Lung (tissue), 12 donors: ENCODE measurements around the gene MYO16. TPM values are rescaled to one million over a fixed set of nuclear protein-coding genes. Genes with fewer than 3 reads are reported as not detected.

Experiments used
- ATAC-seq: fragments of 200-7000 bp; cut with Tn5 transposase; one replicate; pipeline ENCODE4 v1.9.1; 2020; ENCODE audit warnings: moderate number of reproducible peaks; ENCODE audit not compliant: insufficient read depth, low FRiP score
- DNase-seq, 3 donors: peaks; one replicate each; pipeline ENCODE4 v3.0.0-alpha.2; 2013 to 2017
- H3K27ac ChIP-seq, 2 donors: one replicate each; pipeline ENCODE4 v1.5.1; 2013; ENCODE audit warnings: mild to moderate bottlenecking in 2 of 2, moderate library complexity in 2 of 2, control low read depth in 1 of 2, inconsistent platforms in 1 of 2, low read depth in 1 of 2, low read length in 1 of 2
- H3K27me3 ChIP-seq, 3 donors: one replicate each; pipeline ENCODE4 v1.5.1; 2013; ENCODE audit warnings: low read length in 2 of 3; ENCODE audit not compliant: control insufficient read depth in 3 of 3, insufficient read depth in 3 of 3
- H3K36me3 ChIP-seq, 4 donors: one replicate each; pipeline ENCODE4 v1.5.1; 2013; ENCODE audit warnings: low read length in 4 of 4, mild to moderate bottlenecking in 1 of 4, moderate library complexity in 1 of 4; ENCODE audit not compliant: control insufficient read depth in 4 of 4, insufficient read depth in 4 of 4
- H3K4me1 ChIP-seq, 5 donors: one replicate each; pipeline ENCODE4 v1.5.1; 2013; ENCODE audit warnings: low read length in 5 of 5, mild to moderate bottlenecking in 2 of 5, moderate library complexity in 1 of 5; ENCODE audit not compliant: control insufficient read depth in 5 of 5, insufficient read depth in 5 of 5
- H3K4me3 ChIP-seq: one replicate; pipeline ENCODE4 v1.5.1; 2013; ENCODE audit warnings: mild to moderate bottlenecking, control low read depth, moderate library complexity
- H3K9ac ChIP-seq, 2 donors: one replicate each; pipeline ENCODE4 v1.5.1; 2013; ENCODE audit warnings: low read length in 2 of 2, control low read depth in 1 of 2; ENCODE audit not compliant: insufficient read depth in 1 of 2
- H3K9me3 ChIP-seq, 4 donors: one replicate each; pipeline ENCODE4 v1.5.1; 2013; ENCODE audit warnings: low read length in 3 of 4, mild to moderate bottlenecking in 1 of 4, moderate library complexity in 1 of 4; ENCODE audit not compliant: control insufficient read depth in 4 of 4, insufficient read depth in 3 of 4
- WGBS, 2 donors: extraction: QIAGEN DNeasy Blood & Tissue Kit; methylation state at CpG; one replicate each; pipeline ENCODE4 v1.1.7; 2013; 5-methylcytosine and 5-hydroxymethylcytosine counted together
- polyA plus RNA-seq, 2 donors: library from polyadenylated mRNA; stranded (reverse); fragments of 200-250 nt; gene quantifications; one replicate each; pipeline ENCODE4 v1.2.1, GENCODE V29; 2013
- total RNA-seq, 2 donors: library from RNA; depleted of rRNA in 1 of 2; stranded (reverse); fragments of >200 nt in 1 of 2; gene quantifications; one replicate each; pipeline ENCODE4 v1.2.1, GENCODE V29; 2014 to 2021
- TF ChIP-seq, protein P1 (sequence below): IDR thresholded peaks from 2 replicates; pipeline ENCODE4 v1.5.1; 2012; ENCODE audit warnings: mild to moderate bottlenecking; ENCODE audit errors: control extremely low read depth, extremely low read depth
- donor health status: control.
- donor health status: control.
- donor health status: Bipolar disorder and iron deficiency.
- donor health status: healthy.
- donor health status: DM: yes; HTN: yes; CAD: no.

The MYO16 gene
- total and polyA plus RNA-seq, 4 donors, result 0.12 to 13.8 (median 0.88) TPM

DNA sequence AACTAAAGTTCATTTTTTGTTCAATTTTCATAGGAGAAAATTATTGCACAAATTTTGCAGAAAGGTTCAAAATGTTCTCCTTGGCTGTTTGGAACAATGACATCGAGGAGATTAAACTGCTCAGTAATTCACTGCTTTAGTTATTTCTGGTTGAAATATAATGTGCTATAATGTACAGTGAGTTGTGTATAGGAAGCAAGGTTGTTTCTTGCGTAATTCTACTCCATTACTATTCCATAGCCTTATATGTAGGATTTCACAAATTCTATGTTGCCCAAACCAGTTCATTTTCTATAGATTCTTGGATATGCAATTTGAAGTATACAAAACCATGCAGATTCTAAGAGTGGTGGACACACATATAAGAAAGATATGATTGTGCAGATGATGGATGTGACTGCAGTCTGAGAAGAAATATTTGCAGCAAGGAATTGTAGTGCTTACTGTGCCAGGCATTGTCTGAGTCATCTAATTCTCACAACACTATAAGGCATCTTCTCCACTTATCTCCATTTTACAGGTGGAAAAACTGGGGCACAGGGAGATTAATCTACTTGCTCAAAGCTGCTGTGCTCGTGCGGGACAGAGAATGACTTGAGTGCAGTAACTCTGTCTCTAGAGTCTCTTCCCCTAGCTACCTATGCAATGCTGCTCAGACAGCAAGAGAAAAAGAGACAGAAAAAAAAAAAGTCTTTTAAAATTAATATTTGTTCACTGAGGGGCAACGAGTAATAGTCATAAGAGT lies 515.5 kb downstream of the MYO16 start:
- Histone ChIP-seq H3K9me3 (peaks cover 0 to 6% (median 0%) of the 10 kb centered on the region in 4 donors), H3K4me1 (no peaks in the 10 kb centered on the region), H3K27ac (no peak overlapping the region), H3K27me3 (peaks cover 0 to 26% (median 14%) of the 10 kb centered on the region in 3 donors), H3K9ac (no peak overlapping the region), H3K36me3 (no peaks in the 10 kb centered on the region), H3K4me3 (no peak overlapping the region)
- DNase-seq (no peak), ATAC-seq (no peak)
- TF ChIP-seq, protein P1, sequence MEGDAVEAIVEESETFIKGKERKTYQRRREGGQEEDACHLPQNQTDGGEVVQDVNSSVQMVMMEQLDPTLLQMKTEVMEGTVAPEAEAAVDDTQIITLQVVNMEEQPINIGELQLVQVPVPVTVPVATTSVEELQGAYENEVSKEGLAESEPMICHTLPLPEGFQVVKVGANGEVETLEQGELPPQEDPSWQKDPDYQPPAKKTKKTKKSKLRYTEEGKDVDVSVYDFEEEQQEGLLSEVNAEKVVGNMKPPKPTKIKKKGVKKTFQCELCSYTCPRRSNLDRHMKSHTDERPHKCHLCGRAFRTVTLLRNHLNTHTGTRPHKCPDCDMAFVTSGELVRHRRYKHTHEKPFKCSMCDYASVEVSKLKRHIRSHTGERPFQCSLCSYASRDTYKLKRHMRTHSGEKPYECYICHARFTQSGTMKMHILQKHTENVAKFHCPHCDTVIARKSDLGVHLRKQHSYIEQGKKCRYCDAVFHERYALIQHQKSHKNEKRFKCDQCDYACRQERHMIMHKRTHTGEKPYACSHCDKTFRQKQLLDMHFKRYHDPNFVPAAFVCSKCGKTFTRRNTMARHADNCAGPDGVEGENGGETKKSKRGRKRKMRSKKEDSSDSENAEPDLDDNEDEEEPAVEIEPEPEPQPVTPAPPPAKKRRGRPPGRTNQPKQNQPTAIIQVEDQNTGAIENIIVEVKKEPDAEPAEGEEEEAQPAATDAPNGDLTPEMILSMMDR, result no peak
- WGBS, 2 donors, result 63 to 72% methylated on average over 5 of the region's 5 CpGs

DNA sequence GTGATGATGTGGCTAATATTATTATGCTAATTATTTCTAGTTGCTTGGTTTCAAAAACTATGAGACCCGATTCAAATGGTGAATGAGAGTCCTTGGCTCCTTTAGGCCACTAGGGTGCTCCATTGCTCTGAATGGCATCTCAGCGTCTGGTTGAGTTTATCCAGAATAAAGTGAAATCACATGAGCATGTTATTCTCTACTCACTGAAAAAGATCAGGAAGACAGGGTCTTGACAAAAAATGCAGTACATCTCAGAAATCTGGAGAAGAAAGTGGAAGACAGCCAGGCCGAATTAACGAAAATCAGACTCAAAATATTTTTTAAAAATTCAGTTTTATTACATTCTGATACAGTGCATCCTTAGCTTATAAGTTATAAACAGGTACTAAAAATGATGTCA lies 516.2 kb downstream of the MYO16 start:
- H3K27ac ChIP-seq, result no peak overlapping the region
- no peak overlapping the region for H3K4me3 ChIP-seq
- TF ChIP-seq, protein P1, result peak; percentile 48
- DNase-seq, result peak; percentile 46 to 78 (median 76)
- peaks cover 0 to 26% (median 13%) of the 10 kb centered on the region in 3 donors for H3K27me3 ChIP-seq
- 9 to 15% methylated on average over 4 of the region's 4 CpGs for WGBS, 2 donors
- ATAC-seq, result peak; percentile 85
- no peaks in the 10 kb centered on the region for H3K4me1 ChIP-seq
- H3K9ac ChIP-seq, result no peak overlapping the region
- no peaks in the 10 kb centered on the region for H3K36me3 ChIP-seq
- peaks cover 0 to 3% (median 0%) of the 10 kb centered on the region in 4 donors for H3K9me3 ChIP-seq

GRCh38 chr13:109146393-109146792 lies 517.0 kb downstream of the MYO16 start:
- peaks cover 0 to 3% (median 0%) of the 10 kb centered on the region in 4 donors for H3K9me3 ChIP-seq
- no peaks in the 10 kb centered on the region for H3K36me3 ChIP-seq
- no peaks in the 10 kb centered on the region for H3K4me1 ChIP-seq
- 94 to 95% methylated on average over 4 of the region's 4 CpGs for WGBS, 2 donors
- no peak for DNase-seq
- ATAC-seq, result no peak
- H3K4me3 ChIP-seq, result no peak overlapping the region
- no peak overlapping the region for H3K27ac ChIP-seq
- peaks cover 0 to 22% (median 12%) of the 10 kb centered on the region in 3 donors for H3K27me3 ChIP-seq
- no peak overlapping the region for H3K9ac ChIP-seq
- TF ChIP-seq, protein P1, result no peak
